Stimulated activated CD4-positive, alpha-beta T cell treated with anti-CD3 and anti-CD28 coated beads, Interleukin-1b, Interleukin-23, amount 100 ng/mL, for 1 hour (primary cell): ENCODE data around the gene ARHGAP26.

Experiments used
- DNase-seq, 2 donors: peaks; one replicate each; pipeline ENCODE4 v3.0.0-alpha.2; 2020; ENCODE audit warnings: low read depth in 2 of 2

Gene ARHGAP26

DNA sequence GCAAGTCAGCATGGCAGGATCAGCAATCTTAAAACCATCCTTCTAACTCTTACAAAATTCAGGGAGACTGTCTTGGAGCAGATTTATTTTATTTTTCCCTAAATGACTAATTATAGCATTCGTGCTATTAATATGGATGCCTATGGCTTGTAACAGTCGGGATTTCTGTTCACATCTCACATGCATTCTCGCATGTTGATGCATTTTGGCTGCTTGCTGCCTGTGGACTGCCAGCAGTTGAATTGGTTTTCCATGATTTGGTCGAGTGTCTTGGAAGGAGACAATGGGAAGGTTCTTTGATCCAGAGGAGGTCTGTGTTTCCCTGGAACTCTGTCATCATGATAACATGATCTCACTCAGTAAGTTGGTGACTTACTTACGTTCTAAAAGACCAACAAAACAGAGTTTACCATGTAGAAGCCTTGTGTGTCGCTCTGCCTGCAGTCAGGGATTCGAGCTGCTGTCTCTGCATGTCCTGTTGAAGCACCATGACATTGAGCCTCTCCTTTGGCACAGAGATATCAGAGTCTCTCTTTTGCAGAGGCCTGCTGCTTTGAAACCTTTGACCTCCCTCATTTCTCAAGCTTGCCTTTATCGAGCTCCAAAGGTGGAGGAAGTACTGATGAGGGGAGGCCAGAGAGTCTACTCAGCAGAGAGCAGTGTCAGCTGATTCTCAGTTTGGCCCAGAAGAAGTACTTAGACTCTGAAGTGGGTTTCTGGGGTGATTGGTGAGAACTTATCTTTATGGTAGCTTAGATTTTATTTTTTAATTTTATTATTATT, 82.4 kb downstream of the ARHGAP26 start:
- DNase-seq = no peak

- no peak for DNase-seq
These were observed 83.5 kb downstream of the ARHGAP26 start for GRCh38 chr5:142853682-142854081.

- DNase-seq = no peak
These were observed 86.1 kb downstream of the ARHGAP26 start for GRCh38 chr5:142856269-142856782.

- DNase-seq = no peak
These were observed 87.2 kb downstream of the ARHGAP26 start for GRCh38 chr5:142857405-142857804.

GRCh38 chr5:142859037-142859436, 88.9 kb downstream of the ARHGAP26 start:
- DNase-seq = no peak

GRCh38 chr5:142860270-142860669, 90.1 kb downstream of the ARHGAP26 start:
- DNase-seq = no peak

GRCh38 chr5:142861011-142861410, 90.8 kb downstream of the ARHGAP26 start:
- DNase-seq = no peak

GRCh38 chr5:142862594-142862993, 92.4 kb downstream of the ARHGAP26 start:
- DNase-seq = no peak

- DNase-seq = no peak
These were observed 93.7 kb downstream of the ARHGAP26 start for GRCh38 chr5:142863856-142864255.

DNA sequence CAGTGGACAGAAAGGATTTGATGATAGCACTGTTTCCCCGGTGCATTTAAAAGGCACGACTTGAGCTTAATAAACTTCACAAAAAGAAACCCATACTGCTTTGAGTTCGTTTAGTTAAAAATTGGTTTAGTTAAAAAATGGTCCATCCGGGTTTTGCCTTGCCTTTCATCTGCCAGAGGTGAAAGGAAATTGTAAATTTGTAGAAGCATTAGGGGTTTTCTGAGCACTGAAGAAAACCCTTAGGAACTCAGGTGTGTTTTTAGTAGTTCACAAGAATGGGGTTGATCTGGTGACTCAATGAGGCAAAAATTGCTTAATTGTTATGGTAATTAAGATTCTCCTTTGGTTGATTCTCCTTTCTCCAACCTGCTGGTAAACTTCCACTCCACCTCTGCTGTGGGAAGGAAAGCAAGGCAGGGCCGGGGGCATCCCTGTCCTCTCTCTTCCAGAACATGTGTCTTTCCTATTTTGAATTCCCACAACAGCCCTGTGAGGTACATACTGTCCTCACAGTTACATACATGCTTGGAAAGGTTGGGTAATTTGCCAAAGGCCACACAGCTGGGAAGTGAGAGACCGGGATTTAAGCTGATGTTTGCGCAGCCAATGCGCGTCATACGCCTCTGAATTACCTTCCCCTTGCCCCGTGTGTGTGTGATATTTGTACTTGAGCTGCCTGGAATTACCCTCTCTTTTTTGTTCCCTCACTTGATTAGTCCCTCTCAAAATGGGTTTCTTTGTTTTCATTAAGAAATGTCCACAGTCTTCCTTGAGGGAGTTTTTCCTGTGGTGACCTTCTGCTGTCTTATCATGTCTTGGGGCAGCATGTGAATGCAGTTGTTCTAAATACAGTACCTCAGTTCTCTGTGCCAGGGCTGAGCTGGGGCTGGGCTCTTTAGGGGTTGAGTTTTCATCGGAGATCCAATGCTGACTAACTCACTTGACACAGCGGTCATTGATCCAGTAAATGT, 94.4 kb downstream of the ARHGAP26 start:
- no peak for DNase-seq

GRCh38 chr5:142865631-142866030, 95.5 kb downstream of the ARHGAP26 start:
- DNase-seq = no peak

- DNase-seq = peak in 1 of 2 donors; percentile 3
These were observed 96.5 kb downstream of the ARHGAP26 start for GRCh38 chr5:142866563-142867275.

GRCh38 chr5:142869886-142870285, 99.7 kb downstream of the ARHGAP26 start:
- DNase-seq = no peak

DNA sequence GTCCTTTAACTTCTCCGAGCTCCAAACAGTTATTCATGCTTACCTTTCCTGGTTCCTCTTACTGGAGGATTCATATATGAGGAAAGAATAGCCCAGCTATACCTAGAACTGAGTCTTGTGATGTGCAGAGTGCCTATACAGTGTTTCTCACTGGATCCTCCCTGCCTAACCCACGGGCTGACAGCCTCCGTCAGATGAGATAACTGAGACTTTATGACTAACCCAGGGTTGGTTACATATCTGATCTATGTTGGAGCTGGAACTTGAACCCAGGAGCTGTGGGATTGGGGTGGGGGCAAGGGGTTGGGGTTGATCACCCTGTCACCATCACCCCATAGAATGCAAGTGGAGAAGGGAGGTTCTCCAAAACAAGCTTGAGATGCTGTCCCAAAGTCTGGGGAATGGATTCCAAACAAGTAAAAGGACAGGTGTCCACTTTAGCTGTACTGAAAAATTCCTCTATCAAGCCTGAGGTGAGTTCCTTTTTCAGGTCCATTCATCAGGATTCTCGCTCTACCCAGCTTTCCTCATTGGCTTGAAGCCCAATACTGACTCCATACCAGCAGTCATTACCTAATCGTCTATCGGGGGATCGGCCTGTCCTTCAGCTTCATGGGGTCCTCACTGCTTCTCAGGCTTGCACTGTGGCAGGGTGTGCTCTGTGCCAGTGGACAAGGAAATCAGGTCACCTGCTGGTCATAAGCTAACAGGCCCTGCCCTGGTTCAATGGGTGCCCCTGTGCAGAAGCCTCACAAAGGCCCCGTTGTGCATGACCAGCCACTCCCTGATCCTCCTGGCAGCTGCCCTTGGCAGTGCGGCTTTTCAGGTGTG, 100.6 kb downstream of the ARHGAP26 start:
- no peak for DNase-seq

DNA sequence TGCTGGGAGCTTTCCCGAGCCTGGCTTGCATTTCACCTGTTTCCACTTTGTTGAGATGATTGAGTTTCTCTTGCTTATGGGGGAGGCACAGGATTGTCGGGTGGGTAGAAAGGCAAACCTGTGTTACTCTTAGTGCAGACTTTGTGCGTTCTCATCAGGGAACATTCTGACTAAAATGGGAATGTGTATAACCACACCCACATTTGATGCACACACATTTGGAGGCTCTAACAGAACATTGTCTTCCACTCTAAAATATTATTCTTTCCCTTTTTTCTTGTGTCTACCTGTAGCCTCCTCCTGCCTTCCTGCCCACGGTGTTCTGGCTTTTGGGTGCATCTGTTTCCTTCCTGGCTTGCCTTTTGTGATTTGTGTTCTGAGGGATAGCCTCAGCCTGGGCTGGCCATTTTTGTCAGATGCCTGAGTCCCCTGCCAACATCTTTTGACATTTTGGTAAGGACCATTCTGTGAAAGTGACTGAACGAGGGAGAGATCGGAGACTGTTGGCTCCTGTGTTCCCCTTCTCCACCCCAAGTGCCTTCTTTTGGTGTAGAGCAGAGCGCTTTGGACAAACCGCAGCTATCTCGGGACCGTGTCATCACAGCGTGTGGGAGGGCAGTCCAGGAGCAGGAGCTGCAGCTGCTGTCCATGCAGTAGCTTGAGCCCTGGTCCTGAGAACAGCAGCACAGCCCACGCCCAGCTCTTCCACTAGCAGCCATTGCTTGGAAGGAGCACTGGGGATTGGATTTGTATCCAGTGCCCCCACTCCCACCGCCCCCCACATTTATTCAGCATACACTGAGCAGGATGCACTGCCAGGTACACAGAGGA, 101.4 kb downstream of the ARHGAP26 start:
- DNase-seq = no peak

DNA sequence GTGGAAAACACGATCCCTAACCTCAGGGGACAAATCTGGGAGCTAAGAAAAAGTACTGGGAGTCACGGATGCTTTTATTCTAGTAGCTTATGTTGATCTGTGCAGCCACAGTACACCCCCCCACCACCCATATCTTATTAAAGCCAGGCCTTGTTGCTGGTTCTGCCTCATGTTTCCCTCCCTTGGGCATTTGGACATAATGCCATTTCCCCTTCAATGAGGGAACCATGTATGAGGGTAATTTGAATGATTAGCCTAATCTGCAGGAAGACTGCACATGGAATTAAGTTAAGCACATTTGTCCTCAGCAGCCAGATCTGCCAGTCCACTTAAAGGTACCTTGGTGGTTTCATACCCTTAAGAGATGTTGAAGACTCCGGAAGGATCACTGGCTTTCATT, 102.0 kb downstream of the ARHGAP26 start:
- DNase-seq = no peak

GRCh38 chr5:142872795-142873194, 102.6 kb downstream of the ARHGAP26 start:
- DNase-seq = no peak

DNA sequence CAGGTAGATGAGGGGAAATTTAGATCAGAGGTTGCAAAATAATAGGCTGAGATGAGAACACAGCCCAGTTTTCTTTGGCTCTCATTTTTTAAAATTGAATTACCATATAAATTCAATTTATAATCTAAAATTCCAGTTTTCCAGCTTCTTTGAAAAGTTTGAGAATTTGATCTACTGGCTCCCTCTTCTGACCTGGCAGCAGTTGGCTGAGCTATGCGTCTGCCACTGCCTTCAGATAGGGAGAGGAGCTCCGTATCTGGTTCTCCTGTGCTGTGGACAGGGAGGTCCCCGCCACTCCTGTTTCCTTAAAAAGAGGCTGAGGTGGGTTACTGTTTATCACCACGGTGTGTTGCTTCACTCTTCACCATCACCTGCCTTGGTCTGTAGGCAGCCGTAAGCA, 103.7 kb downstream of the ARHGAP26 start:
- DNase-seq = no peak

- no peak for DNase-seq
These were observed 104.4 kb downstream of the ARHGAP26 start for GRCh38 chr5:142874540-142874939.

DNA sequence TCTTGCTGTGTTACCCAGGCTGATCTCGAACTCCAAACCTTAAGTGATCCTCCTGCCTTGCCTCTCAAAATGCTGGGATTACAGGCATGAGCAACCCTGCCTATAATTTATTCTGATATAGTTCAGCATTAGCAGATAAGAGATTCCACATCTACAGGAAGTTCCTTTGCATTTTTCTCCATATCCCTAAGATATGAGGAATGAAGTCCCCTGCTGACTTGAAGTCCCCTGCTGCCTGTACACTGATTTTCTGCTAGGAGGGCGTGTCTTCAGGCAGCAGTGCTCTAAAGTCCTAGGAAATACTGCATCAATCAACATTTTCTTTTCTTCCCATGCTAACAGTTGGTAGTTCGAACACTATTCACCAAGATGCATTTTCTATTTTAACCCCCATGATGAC, 105.8 kb downstream of the ARHGAP26 start:
- no peak for DNase-seq
